Left cardiac atrium (tissue), 4 donors: ENCODE measurements around the gene CHRDL2. TPM values are rescaled to one million over a fixed set of nuclear protein-coding genes. Genes with fewer than 3 reads are reported as not detected.
A peak's percentile ranks its signal among the peaks of the same experiment; 100 is the strongest.

Source experiments
- ATAC-seq, 2 donors: fragments of 200-7000 bp; cut with Tn5 transposase; one replicate each; pipeline ENCODE4 v1.9.1; 2020; ENCODE audit warnings: mild to moderate bottlenecking in 2 of 2, moderate library complexity in 2 of 2
- DNase-seq: peaks from one replicate; pipeline ENCODE4 v3.0.0-alpha.2; 2020
- intact Hi-C, 2 donors: fragments of 100-400 bp; cut with DNase I; formaldehyde crosslinking; loops; one replicate each; pipeline versions ENCODE4 v1.14.1 to v1.15.1; 2022 to 2023
- total RNA-seq, 2 donors: library from RNA; stranded (reverse); fragmentation: NEBNext Ultra II Directional; extraction: Animal tissue kit (Norgen Biotek cat#: 25700); gene quantifications; one replicate each; pipeline ENCODE4 v1.2.1, GENCODE V29; 2021
- donor health status: DM: no; HTN: yes; CAD: no.
- donor health status: DM: no; HTN: yes; CAD: no; lungs with severe emphysema.
- donor health status: DM: yes; HTN: yes; CAD: no.
- donor health status: Dilated cardiomyopathy.

The CHRDL2 gene
- total RNA-seq, 2 donors from 2014 or later: 6.1 to 25.4 TPM

DNA sequence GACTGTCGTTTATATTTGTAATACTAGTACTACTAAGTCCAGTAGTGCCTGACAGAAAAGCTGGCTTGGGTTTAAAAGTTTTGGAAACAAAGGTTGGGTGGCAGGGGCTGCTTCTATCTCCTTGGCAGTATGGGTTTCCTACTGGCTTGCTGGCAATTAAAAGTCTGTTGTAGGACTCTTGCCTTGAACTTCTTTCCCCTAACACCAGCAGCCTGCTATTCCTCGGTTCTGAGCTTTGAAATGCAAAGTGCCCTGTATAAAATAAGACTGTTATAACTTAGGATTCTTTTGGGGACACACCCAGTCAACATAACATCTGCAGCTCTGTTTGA is 18.7 kb upstream of the CHRDL2 start:
- intact Hi-C loops: no loop called here
- DNase-seq (no peak), ATAC-seq (no peak)

GRCh38 chr11:74749127-74749964 is 18.1 kb upstream of the CHRDL2 start:
- ATAC-seq: peak; percentile 63 to 66
- DNase-seq: peak; percentile 62
- intact Hi-C loops: no loop called here

DNA sequence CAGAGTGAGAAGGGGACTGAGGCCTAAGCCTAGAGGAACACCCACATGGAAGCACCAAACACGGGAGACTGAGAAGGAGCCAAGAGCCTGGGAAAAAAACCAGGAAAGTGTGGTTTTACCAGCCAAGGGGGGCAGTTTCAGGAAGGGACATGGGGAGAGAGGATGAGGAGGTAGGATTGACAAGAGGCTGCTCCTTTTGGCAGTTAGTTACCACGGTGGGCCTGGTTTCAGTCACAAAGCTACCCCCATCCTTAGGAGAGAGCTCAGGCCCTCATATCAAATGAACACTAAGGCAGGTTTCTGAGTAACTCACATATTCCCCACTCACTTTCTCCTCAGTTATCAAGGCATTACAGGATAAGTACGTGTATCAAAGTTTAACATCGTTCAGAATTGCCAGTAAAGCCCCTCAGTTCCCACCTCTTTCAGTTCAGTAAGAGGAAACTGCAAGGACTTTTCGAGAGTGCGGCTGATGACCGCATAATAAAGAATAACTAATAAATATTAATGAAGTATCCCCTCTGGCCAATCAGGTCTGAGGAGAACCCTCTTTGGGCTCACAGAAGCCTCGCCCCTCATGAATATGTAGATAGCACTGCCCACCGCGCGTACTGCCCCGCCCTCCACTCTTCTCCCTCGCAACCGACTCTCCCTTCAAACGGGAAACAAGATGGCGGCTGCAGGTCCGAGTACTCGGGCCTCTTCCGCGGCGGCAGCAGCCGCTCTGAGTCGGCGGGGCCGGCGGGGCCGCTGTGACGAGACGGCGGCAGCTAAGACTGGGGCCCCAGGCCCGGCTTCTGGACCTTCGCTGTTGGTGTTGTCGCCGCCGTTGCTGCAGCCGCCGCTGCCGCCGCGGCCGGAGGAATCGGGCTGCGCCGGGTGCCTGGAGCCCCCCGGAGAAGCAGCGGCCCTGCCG is 17.2 kb upstream of the CHRDL2 start, which contains the start of gene RNF169:
TSS of gene RNF169 (plus strand) at position 639 of the 916 bp plus-strand sequence. CDS start at position 671, 32 bp downstream.
- peak; percentile 100 for ATAC-seq
- peak; percentile 95 for DNase-seq
- intact Hi-C loops: no loop called here

GRCh38 chr11:74746868-74747267 is 15.6 kb upstream of the CHRDL2 start:
- no peak for DNase-seq
- no peak for ATAC-seq
- intact Hi-C loops: no loop called here

GRCh38 chr11:74744277-74744676 is 13.1 kb upstream of the CHRDL2 start:
- no peak for ATAC-seq
- intact Hi-C loops: no loop called here
- no peak for DNase-seq

DNA sequence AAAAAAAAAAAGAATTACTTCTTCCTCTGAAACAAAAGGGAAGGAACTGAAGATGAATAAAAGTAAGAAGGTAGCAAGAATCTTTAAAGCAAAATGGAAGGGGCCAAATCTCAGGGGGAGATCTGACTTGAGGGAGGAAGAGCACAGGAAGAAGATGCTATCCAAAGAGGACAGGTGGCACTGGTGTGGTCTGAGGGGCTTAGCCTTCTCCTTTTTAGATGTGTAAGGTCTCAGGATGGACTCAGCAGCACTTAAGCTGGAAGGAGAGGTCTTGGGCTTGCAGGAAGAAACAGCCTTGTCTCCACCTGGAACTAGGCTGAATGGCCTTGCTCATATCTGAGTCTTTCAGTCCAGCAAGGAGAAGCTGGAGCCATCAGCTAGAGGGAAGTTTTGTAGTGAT is 12.4 kb upstream of the CHRDL2 start:
- ATAC-seq (no peak), DNase-seq (no peak)
- intact Hi-C loops: no loop called here

- ATAC-seq: no peak
- intact Hi-C loops: no loop called here
Observed at GRCh38 chr11:74742070-74742469, 10.8 kb upstream of the CHRDL2 start.

DNA sequence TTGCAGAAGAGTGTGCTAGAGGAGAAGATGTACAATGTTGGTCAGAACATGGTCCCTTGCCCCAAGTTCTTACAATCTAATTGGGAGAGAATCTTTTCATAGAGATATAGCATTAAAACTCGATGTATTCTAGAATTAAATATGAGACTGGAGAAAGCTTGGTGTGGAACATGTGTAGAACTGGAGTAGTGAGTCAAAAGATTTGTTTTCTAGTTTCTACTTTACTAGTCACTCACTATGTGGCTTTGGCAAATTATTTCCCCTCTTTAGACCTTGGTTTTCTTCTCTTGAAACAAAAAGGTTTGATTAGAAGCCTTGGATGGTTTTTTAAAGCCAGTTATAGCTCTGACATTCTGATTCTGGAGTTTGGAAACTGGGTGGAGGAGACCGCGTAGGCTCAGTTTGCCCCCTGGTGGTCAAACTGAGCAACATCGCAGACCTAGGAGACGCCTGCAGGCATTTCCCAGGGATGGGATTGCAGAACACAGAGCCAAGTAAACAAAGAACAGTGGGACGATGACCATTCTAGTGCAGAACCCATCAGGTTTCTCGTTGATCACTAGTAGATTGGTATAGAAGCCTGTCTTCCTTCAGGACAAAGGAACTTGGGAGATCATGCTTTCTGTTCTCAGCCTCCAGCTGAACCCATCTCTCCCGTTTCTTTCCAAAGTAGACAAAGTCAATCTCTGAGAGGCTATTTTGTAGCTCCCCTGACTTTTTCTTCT is 8.5 kb upstream of the CHRDL2 start:
- ATAC-seq: peak; percentile 92 to 95
- intact Hi-C loops: loop anchor here in 1 of 2 donors (10.0 kb wide), 1 partner anchor 285 kb away; no protein-coding TSS in a partner anchor

More at GRCh38 chr11:74742070-74742469, 10.8 kb upstream of the CHRDL2 start:
- DNase-seq: no peak

GRCh38 chr11:74736031-74736430 is 4.8 kb upstream of the CHRDL2 start:
- no peak for ATAC-seq
- no peak for DNase-seq
- intact Hi-C loops: loop anchor here in 1 of 2 donors (10.0 kb wide), 1 partner anchor 281 kb away; no protein-coding TSS in a partner anchor

More for the DNA sequence above, 8.5 kb upstream of the CHRDL2 start:
- peak; percentile 48 for DNase-seq

DNA sequence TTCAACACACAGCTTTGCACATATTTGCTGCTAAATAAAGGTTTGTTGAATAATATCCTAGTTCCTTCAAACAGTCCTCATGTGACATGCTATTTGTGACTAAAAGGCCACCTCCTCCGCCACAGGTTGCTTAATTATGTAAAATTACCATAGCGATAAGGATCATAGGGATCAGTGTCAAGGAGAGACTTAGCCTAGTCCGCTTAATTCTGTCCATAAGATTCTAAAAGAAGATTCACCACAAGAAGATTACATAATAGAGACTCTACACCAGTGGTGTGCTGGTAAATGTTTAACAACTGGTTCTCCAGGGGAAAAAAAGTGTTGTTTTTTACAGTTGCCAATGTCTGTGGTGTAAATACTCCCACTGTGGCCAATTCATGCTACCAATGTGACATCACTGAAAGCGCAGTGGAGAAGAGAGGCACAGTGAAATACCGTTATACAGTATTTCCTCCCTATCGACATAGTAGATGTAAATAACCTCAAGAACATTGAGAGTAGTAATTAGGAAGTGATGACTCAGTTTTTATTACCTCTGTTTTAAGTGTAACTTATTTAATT is 4.2 kb upstream of the CHRDL2 start:
- intact Hi-C loops: loop anchor here in 1 of 2 donors (10.0 kb wide), 1 partner anchor 281 kb away; no protein-coding TSS in a partner anchor
- no peak for DNase-seq
- no peak for ATAC-seq

GRCh38 chr11:74734559-74734925 is 3.3 kb upstream of the CHRDL2 start:
- ATAC-seq: no peak
- DNase-seq: no peak
- intact Hi-C loops: loop anchor here in 1 of 2 donors (10.0 kb wide), 1 partner anchor 280 kb away; no protein-coding TSS in a partner anchor

GRCh38 chr11:74730571-74731260 is 510 bp downstream of the CHRDL2 start:
- DNase-seq (no peak), ATAC-seq (no peak)
- intact Hi-C loops: loop anchor here in 1 of 2 donors (10.0 kb wide), 1 partner anchor 276 kb away; no protein-coding TSS in a partner anchor

DNA sequence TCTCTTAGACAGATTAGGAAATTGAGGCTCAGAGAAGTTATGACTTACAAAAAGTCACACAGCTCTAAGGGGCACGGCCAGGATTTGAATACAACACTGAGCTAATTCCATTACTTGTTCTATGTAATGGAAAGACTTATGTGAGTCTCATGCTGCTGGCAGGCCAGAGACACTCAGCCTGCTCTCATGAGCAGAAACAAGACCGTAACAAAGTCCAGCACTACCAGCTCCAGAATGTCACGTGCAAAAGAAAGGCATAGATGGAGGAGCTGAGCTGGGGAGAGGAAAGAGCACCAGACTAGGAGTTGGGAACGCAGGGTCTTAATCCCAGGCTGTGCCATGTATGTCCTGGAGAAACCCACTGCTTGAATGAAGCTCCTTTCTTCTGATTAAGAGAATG is 1.8 kb downstream of the CHRDL2 start:
- intact Hi-C loops: loop anchor here (5.0 to 10.0 kb wide), 2 partner anchors 95 to 117 kb away; no protein-coding TSS in a partner anchor
- ATAC-seq (no peak), DNase-seq (no peak)

GRCh38 chr11:74726547-74727182 is 4.6 kb downstream of the CHRDL2 start:
- ATAC-seq (peak; percentile 93 to 95), DNase-seq (peak; percentile 81)
- intact Hi-C loops: loop anchor here (2.0 to 10.0 kb wide), 3 partner anchors 92 to 114 kb away; no protein-coding TSS in a partner anchor

DNA sequence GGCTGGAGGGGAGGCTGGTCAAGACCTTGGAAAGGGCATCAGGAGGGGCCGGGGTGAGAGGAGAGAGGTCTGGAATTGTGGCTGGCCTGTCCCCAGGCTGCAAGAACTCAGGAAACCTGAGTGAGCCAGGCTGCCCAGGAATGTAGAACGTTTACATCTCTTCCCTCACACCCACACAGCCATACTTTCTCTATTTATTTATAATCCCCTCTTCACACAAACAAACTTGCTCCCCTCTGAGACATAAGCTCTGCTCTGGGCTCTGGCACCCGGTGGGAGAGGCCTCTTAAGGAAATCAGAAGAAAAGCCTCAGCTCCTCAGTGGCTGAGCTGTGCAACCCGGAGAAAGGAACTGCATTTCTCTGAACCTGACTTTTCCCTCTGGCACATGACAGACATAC is 5.5 kb downstream of the CHRDL2 start:
- no peak for DNase-seq
- intact Hi-C loops: loop anchor here (2.0 to 10.0 kb wide), 3 partner anchors 91 to 113 kb away; no protein-coding TSS in a partner anchor
- ATAC-seq: no peak

DNA sequence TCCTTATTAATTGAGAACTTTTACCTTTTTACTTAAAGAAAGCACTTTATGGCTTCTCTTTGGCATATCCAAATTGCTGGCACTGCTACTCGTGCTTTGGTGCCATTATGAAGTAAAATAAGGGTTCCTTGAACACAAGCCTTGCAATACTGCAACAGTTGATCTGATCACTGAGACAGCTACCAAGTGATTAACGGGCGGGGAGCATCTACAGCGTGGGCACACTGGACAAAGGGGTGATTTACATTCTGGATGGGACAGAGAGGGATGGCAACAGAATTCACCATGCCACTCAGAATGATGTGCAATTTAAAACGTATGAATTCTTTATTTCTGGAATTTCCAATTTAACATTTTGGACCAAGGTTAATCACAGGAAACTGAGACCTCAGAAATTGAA is 7.7 kb downstream of the CHRDL2 start:
- intact Hi-C loops: loop anchor here in 1 of 2 donors (10.0 kb wide), 1 partner anchor 89 kb away; no protein-coding TSS in a partner anchor
- DNase-seq (no peak), ATAC-seq (no peak)

DNA sequence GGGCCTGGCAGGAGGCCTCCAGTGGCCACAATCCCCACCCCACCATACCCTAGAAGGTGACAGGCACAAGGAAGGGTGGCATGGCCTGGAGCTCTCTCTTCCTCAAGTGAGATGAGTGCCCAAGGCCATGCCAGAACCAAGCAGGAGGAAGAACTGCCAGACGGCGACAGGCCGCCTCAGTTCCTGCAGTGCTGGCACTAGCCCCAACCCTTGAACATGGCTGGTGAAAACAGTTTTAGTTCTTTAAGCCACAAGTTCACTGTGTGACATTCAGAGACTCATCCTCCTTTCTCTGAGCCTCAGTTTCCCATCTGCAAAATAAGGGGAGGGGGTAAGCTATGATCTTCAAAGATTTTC is 9.8 kb downstream of the CHRDL2 start:
- DNase-seq: no peak
- intact Hi-C loops: loop anchor here in 1 of 2 donors (10.0 kb wide), 1 partner anchor 87 kb away; no protein-coding TSS in a partner anchor

More for the DNA sequence above, 9.8 kb downstream of the CHRDL2 start:
- peak; percentile 8 to 18 for ATAC-seq
